IMR-90 (cell line): ENCODE results near the gene HCRTR2. TPM values are rescaled to one million over a fixed set of nuclear protein-coding genes. Genes with fewer than 3 reads are reported as not detected.

Source experiments
- ATAC-seq: fragments of 200-7000 bp; cut with Tn5 transposase; 2 replicates; pipeline ENCODE4 v1.9.1; 2020; ENCODE audit warnings: low read depth, mild to moderate bottlenecking, moderate library complexity
- BruUV-seq: library from RNA; stranded (reverse); fragments of 400-500 nt; replicated peaks from 2 replicates; lab custom pipeline; 2021; lab: Mats Ljungman, UMichigan
- CTCF ChIA-PET: fragments of 300-600 bp; formaldehyde crosslinking; extraction: SDS; loops from one replicate; lab custom pipeline; 2021; ENCODE audit warnings: antibody characterized with exemption; lab: Yijun Ruan, JAX
- POLR2A ChIA-PET: fragments of 300-600 bp; sonication (Branson Sonifier 250); formaldehyde crosslinking; loops from one replicate; lab custom pipeline; 2022; ENCODE audit warnings: antibody characterized with exemption; ENCODE audit not compliant: unreplicated experiment; lab: Charles Lee
- DNase-seq: peaks from one replicate; pipeline ENCODE4 v3.0.0; 2013
- H2AFZ ChIP-seq: replicated peaks from 2 replicates; pipeline ENCODE3; 2013; ENCODE audit warnings: low read length, mild to moderate bottlenecking; ENCODE audit not compliant: poor library complexity
- H2AK5ac ChIP-seq: 2 replicates; pipeline ENCODE4 v1.6.1; 2013; ENCODE audit warnings: low read depth, low read length, inconsistent platforms
- H2AK9ac ChIP-seq: replicated peaks from 2 replicates; pipeline ENCODE3; 2013; ENCODE audit warnings: mild to moderate bottlenecking, low read depth, low read length, moderate library complexity; ENCODE audit not compliant: poor library complexity
- H2BK120ac ChIP-seq: 2 replicates; pipeline ENCODE4 v1.6.1; 2013; ENCODE audit warnings: low read depth, low read length, inconsistent platforms
- H2BK15ac ChIP-seq: 3 replicates; pipeline ENCODE4 v1.6.1; 2013; ENCODE audit warnings: low read depth, low read length, inconsistent platforms
- H2BK20ac ChIP-seq: 2 replicates; pipeline ENCODE4 v1.6.1; 2013; ENCODE audit warnings: low read depth, mild to moderate bottlenecking, inconsistent platforms, low read length, moderate library complexity
- H2BK5ac ChIP-seq: 2 replicates; pipeline ENCODE4 v1.6.1; 2013; ENCODE audit warnings: mild to moderate bottlenecking, low read depth, low read length, inconsistent platforms; ENCODE audit not compliant: poor library complexity, severe bottlenecking
- H3K14ac ChIP-seq: replicated peaks from 2 replicates; pipeline ENCODE4 v1.6.1; 2013; ENCODE audit warnings: low read depth, low read length, inconsistent platforms
- H3K18ac ChIP-seq: 2 replicates; pipeline ENCODE4 v1.6.1; 2013; ENCODE audit warnings: low read depth, low read length, control low read depth
- H3K23ac ChIP-seq: 2 replicates; pipeline ENCODE4 v1.6.1; 2013; ENCODE audit warnings: low read depth, low read length, inconsistent platforms
- H3K27ac ChIP-seq: 2 replicates; pipeline ENCODE4 v1.5.1; 2013; ENCODE audit warnings: mild to moderate bottlenecking, control low read depth, low read length; ENCODE audit not compliant: insufficient read depth
- H3K27me3 ChIP-seq: 2 replicates; pipeline ENCODE4 v1.6.1; 2013; ENCODE audit warnings: low read length; ENCODE audit not compliant: control insufficient read depth, insufficient read depth
- H3K36me3 ChIP-seq: 2 replicates; pipeline ENCODE4 v1.6.1; 2013; ENCODE audit warnings: low read length, mixed read lengths; ENCODE audit not compliant: control insufficient read depth, insufficient read depth
- H3K4ac ChIP-seq: 2 replicates; pipeline ENCODE4 v1.6.1; 2013; ENCODE audit warnings: low read depth, low read length, inconsistent platforms
- H3K4me1 ChIP-seq: 2 replicates; pipeline ENCODE4 v1.6.1; 2013; ENCODE audit warnings: low read length, mixed read lengths; ENCODE audit not compliant: control insufficient read depth, insufficient read depth
- H3K4me2 ChIP-seq: 2 replicates; pipeline ENCODE4 v1.6.1; 2013; ENCODE audit warnings: low read depth, mild to moderate bottlenecking, control low read depth, low read length, moderate library complexity
- H3K4me3 ChIP-seq: 2 replicates; pipeline ENCODE4 v1.5.1; 2013; ENCODE audit warnings: low read depth, mild to moderate bottlenecking, control low read depth, low read length, moderate library complexity; ENCODE audit not compliant: insufficient read depth
- H3K56ac ChIP-seq: 2 replicates; pipeline ENCODE4 v1.6.1; 2013; ENCODE audit warnings: low read length, inconsistent platforms; ENCODE audit not compliant: insufficient read depth; ENCODE audit errors: extremely low read depth
- H3K79me1 ChIP-seq, 2 experiments: 2 replicates each; pipeline ENCODE4 v1.6.1; 2013; ENCODE audit warnings: low read length in 2 of 2, inconsistent platforms in 1 of 2, low read depth in 1 of 2
- H3K9ac ChIP-seq: 2 replicates; pipeline ENCODE4 v1.6.1; 2013; ENCODE audit warnings: low read depth, low read length, control low read depth
- H3K9me1 ChIP-seq: 2 replicates; pipeline ENCODE4 v1.6.1; 2013; ENCODE audit warnings: low read length, inconsistent platforms; ENCODE audit not compliant: insufficient read depth
- H3K9me3 ChIP-seq: 2 replicates; pipeline ENCODE4 v1.6.1; 2013; ENCODE audit warnings: low read length; ENCODE audit not compliant: control insufficient read depth, insufficient read depth
- H4K20me1 ChIP-seq: 2 replicates; pipeline ENCODE4 v1.6.1; 2013; ENCODE audit warnings: low read length, inconsistent platforms; ENCODE audit not compliant: insufficient read depth
- H4K5ac ChIP-seq: 2 replicates; pipeline ENCODE4 v1.6.1; 2013; ENCODE audit warnings: mild to moderate bottlenecking, low read depth, low read length, control low read depth
- H4K8ac ChIP-seq, 2 experiments: 2 replicates each; pipeline ENCODE4 v1.6.1; 2013; ENCODE audit warnings: low read depth in 2 of 2, low read length in 2 of 2, control low read depth in 1 of 2, inconsistent platforms in 1 of 2
- H4K91ac ChIP-seq: 2 replicates; pipeline ENCODE4 v1.6.1; 2013; ENCODE audit warnings: low read depth, low read length, inconsistent platforms; ENCODE audit not compliant: insufficient read depth
- CEBPB ChIP-seq: IDR thresholded peaks from 2 replicates; pipeline ENCODE4 v1.6.1; 2012; ENCODE audit warnings: low read depth, low read length, improper control_type of control experiment
- CHD1 ChIP-seq: IDR thresholded peaks from 2 replicates; pipeline ENCODE4 v1.6.1; 2012; ENCODE audit warnings: low read depth, low read length, improper control_type of control experiment
- CTCF ChIP-seq: conservative IDR thresholded peaks from 2 replicates; pipeline ENCODE4 v1.5.1; 2012; ENCODE audit warnings: mild to moderate bottlenecking, low read depth, low read length, improper control_type of control experiment
- MAFK ChIP-seq: IDR thresholded peaks from 2 replicates; pipeline ENCODE4 v1.6.1; 2012; ENCODE audit warnings: low read depth, low read length, improper control_type of control experiment
- MAZ ChIP-seq: IDR thresholded peaks from 2 replicates; pipeline ENCODE4 v1.6.1; 2012; ENCODE audit warnings: low read depth, mild to moderate bottlenecking, low read length, improper control_type of control experiment, moderate library complexity, borderline replicate concordance
- POLR2A ChIP-seq: IDR thresholded peaks from 2 replicates; pipeline ENCODE4 v1.6.1; 2012; ENCODE audit warnings: mild to moderate bottlenecking, low read depth, low read length
- RCOR1 ChIP-seq: IDR thresholded peaks from 2 replicates; pipeline ENCODE4 v1.6.1; 2012; ENCODE audit warnings: mild to moderate bottlenecking, low read length, improper control_type of control experiment; ENCODE audit not compliant: insufficient replicate concordance
- RFX5 ChIP-seq: IDR thresholded peaks from 2 replicates; pipeline ENCODE4 v1.8.0; 2012; ENCODE audit warnings: low read depth, mild to moderate bottlenecking, low read length, moderate library complexity
- SMC3 ChIP-seq: fragments of 150-350 bp; IDR thresholded peaks from 2 replicates; pipeline ENCODE4 v1.6.1; 2016; ENCODE audit warnings: low read depth, mild to moderate bottlenecking, antibody characterized with exemption, low read length, moderate library complexity
- WGBS, 2 experiments: methylation state at CpG; one replicate each; pipeline versions ENCODE4 v1.1.5 to v1.1.7; 2013; ENCODE audit warnings: missing lambda C conversion rate in 2 of 2; ENCODE audit not compliant: insufficient read length in 1 of 2; ENCODE audit errors: extremely low coverage in 2 of 2; 5-methylcytosine and 5-hydroxymethylcytosine counted together
- dilution Hi-C: fragments of 300-500 bp; cut with HindIII; formaldehyde crosslinking; loops from one replicate; pipeline ENCODE4 v1.14.3; 2018; ENCODE audit warnings: low sequenced_read_pairs; ENCODE audit not compliant: unreplicated experiment
- in situ Hi-C: fragments of 300-500 bp; cut with MboI; formaldehyde crosslinking; loops from 3 replicates; pipeline ENCODE4 v1.14.3; 2019; ENCODE audit warnings: low sequenced_read_pairs, inconsistent platforms, mixed read lengths
- intact Hi-C: fragments of 100-400 bp; cut with micrococcal nuclease; formaldehyde crosslinking; loops from 2 replicates; pipeline ENCODE4 v1.10.0; 2022
- polyA plus RNA-seq, 3 experiments: library from polyadenylated mRNA; depleted of rRNA; stranded (reverse); fragments of >200 nt; gene quantifications; 2 replicates each; pipeline ENCODE4 v1.2.3, GENCODE V29; 2012; ENCODE audit warnings: low replicate concordance in 1 of 3
- total RNA-seq: library from RNA; depleted of rRNA; stranded (reverse); fragments of >200 nt; gene quantifications from 2 replicates; pipeline ENCODE4 v1.2.3, GENCODE V29; 2012
- TF ChIP-seq, protein P1 (sequence below): fragments of 150-350 bp; IDR thresholded peaks from 2 replicates; pipeline ENCODE4 v1.6.1; 2016; ENCODE audit warnings: low read depth, mild to moderate bottlenecking, low read length, moderate library complexity, borderline replicate concordance
- TF ChIP-seq, protein P2 (sequence below): fragments of 150-350 bp; IDR thresholded peaks from 2 replicates; pipeline ENCODE4 v1.6.1; 2017; ENCODE audit warnings: mild to moderate bottlenecking, antibody characterized with exemption, low read length, low read depth

The HCRTR2 gene
- total and polyA plus RNA-seq, 2 of the 4 experiments (the other 2 are of a cell fraction): not detected

DNA sequence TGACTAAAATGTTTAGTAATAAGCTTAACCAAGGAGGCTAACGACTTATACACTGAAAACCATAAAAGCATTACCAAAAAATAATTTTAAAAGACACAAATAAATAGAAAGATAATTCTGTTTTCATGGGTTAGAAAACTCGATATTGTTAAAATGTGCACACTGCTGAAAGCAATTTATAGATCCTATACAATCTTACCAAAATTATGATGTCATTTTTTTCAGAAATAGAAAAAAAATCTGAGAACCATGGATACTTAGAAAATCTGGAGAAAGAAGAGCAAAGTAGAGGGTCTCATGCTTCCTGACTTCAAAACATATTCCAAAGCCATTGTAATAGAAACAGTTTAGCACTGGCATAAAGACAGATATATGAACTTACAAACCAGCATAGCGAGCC, 46.6 kb downstream of the HCRTR2 start:
- in situ Hi-C loops: no loop called here
- no peak overlapping the region for H3K18ac ChIP-seq
- no peak for DNase-seq

More for the DNA sequence above, 46.6 kb downstream of the HCRTR2 start:
- intact Hi-C loops: no loop called here
- WGBS, 2 experiments: no CpG with 5 or more reads among the region's 3 CpGs
- dilution Hi-C loops: no loop called here
- H3K27me3 ChIP-seq: no peaks in the 10 kb centered on the region
- no peaks in the 10 kb centered on the region for H3K9me1 ChIP-seq
- no peak overlapping the region for H3K56ac ChIP-seq
- no peak overlapping the region for H2AFZ ChIP-seq
- no peak overlapping the region for H3K23ac ChIP-seq
- no peak overlapping the region for H2BK15ac ChIP-seq
- H4K20me1 ChIP-seq: no peaks in the 10 kb centered on the region
- POLR2A ChIA-PET: no interaction called here
- H2AK5ac ChIP-seq: no peak overlapping the region
- CTCF ChIA-PET: interaction anchor here (0.6 kb wide), 1 partner anchor 40 kb away, joined by 3 read pairs; no protein-coding TSS in a partner anchor
- BruUV-seq: no TSS peak
- H3K4me3 ChIP-seq: no peak overlapping the region
- no peak for TF ChIP-seq RCOR1
- no peak for TF ChIP-seq MAZ
- no peak for TF ChIP-seq POLR2A
- no peak for TF ChIP-seq CHD1
- TF ChIP-seq, protein P1, sequence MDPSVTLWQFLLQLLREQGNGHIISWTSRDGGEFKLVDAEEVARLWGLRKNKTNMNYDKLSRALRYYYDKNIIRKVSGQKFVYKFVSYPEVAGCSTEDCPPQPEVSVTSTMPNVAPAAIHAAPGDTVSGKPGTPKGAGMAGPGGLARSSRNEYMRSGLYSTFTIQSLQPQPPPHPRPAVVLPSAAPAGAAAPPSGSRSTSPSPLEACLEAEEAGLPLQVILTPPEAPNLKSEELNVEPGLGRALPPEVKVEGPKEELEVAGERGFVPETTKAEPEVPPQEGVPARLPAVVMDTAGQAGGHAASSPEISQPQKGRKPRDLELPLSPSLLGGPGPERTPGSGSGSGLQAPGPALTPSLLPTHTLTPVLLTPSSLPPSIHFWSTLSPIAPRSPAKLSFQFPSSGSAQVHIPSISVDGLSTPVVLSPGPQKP: no peak
- TF ChIP-seq CTCF: no peak
- no peak for TF ChIP-seq CEBPB
- TF ChIP-seq SMC3: no peak
- TF ChIP-seq, protein P2, sequence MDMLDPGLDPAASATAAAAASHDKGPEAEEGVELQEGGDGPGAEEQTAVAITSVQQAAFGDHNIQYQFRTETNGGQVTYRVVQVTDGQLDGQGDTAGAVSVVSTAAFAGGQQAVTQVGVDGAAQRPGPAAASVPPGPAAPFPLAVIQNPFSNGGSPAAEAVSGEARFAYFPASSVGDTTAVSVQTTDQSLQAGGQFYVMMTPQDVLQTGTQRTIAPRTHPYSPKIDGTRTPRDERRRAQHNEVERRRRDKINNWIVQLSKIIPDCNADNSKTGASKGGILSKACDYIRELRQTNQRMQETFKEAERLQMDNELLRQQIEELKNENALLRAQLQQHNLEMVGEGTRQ: no peak
- TF ChIP-seq MAFK: no peak
- TF ChIP-seq RFX5: no peak
- H2AK9ac ChIP-seq: no peak overlapping the region
- H4K91ac ChIP-seq: no peak overlapping the region
- no peaks in the 10 kb centered on the region for H3K4me1 ChIP-seq
- no peak for ATAC-seq
- no peaks in the 10 kb centered on the region for H3K9me3 ChIP-seq
- H3K27ac ChIP-seq: no peak overlapping the region
- no peak overlapping the region for H3K4ac ChIP-seq
- no peak overlapping the region for H2BK5ac ChIP-seq
- no peak overlapping the region for H3K4me2 ChIP-seq
- H3K36me3 ChIP-seq: no peaks in the 10 kb centered on the region
- no peak overlapping the region for H3K14ac ChIP-seq
- H2BK120ac ChIP-seq: no peak overlapping the region
- H4K8ac ChIP-seq: no peak overlapping the region
- H4K5ac ChIP-seq: no peak overlapping the region
- H3K9ac ChIP-seq: no peak overlapping the region
- no peak overlapping the region for H2BK20ac ChIP-seq
- H3K79me1 ChIP-seq: no peaks in the 10 kb centered on the region
